ENCODE measurements around the gene FTH1. TPM values are rescaled to one million over a fixed set of nuclear protein-coding genes. Genes with fewer than 3 reads are reported as not detected.

The FTH1 gene
- total and polyA plus RNA-seq, 2 of the 13 experiments (the other 11 are each of a cell fraction or from before 2014, with no cell fraction given): 607 to 760 TPM

DNA sequence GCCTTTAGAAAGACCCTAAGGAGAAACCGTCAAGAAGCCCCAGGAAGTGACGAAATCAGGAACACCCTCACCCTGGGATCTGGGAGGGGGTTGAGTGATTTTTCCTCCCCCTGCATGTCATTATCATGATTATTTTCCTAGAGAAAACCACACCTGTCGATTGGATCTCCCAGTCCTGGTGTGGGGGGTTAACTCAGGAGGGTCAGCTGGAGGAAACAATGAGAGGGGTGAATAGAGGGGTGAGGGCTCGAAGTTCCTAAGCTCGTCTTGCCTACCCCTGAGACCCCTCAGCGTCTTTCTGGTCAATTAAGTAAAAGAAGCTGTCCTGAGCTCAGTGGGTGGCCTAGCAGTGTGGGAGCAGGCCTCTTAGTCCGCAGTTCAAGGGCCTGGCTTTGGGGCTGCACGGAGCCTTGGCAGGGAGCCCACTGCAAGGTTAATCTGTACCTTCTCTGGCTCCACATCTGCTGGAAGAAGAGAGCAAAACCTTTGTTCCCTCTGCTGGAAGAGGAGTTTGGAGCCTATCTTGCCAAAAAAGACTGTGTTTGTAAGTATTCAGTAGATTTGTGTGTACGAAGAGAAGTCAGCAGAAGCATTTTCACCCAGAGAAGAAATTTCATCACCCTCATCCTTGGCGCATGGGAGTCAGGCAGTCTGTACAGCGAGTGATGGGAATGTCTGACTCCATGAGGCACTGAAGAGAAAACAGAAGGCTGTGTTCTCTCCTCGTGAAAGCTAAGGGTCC is 34.2 kb upstream of the FTH1 start (continued):
- TF ChIP-seq, protein P1, sequence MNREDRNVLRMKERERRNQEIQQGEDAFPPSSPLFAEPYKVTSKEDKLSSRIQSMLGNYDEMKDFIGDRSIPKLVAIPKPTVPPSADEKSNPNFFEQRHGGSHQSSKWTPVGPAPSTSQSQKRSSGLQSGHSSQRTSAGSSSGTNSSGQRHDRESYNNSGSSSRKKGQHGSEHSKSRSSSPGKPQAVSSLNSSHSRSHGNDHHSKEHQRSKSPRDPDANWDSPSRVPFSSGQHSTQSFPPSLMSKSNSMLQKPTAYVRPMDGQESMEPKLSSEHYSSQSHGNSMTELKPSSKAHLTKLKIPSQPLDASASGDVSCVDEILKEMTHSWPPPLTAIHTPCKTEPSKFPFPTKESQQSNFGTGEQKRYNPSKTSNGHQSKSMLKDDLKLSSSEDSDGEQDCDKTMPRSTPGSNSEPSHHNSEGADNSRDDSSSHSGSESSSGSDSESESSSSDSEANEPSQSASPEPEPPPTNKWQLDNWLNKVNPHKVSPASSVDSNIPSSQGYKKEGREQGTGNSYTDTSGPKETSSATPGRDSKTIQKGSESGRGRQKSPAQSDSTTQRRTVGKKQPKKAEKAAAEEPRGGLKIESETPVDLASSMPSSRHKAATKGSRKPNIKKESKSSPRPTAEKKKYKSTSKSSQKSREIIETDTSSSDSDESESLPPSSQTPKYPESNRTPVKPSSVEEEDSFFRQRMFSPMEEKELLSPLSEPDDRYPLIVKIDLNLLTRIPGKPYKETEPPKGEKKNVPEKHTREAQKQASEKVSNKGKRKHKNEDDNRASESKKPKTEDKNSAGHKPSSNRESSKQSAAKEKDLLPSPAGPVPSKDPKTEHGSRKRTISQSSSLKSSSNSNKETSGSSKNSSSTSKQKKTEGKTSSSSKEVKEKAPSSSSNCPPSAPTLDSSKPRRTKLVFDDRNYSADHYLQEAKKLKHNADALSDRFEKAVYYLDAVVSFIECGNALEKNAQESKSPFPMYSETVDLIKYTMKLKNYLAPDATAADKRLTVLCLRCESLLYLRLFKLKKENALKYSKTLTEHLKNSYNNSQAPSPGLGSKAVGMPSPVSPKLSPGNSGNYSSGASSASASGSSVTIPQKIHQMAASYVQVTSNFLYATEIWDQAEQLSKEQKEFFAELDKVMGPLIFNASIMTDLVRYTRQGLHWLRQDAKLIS (CRISPR knock-in tag; IDR thresholded peaks at IDR 0.05): no peak
- TF ChIP-seq ZNF773 (CRISPR knock-in tag; IDR thresholded peaks at IDR 0.05; ENCODE audit: borderline replicate concordance) (no peak), ZNF792 (CRISPR knock-in tag; IDR thresholded peaks at IDR 0.05) (no peak), MZF1 (CRISPR knock-in tag; IDR thresholded peaks at IDR 0.05; ENCODE audit: borderline replicate concordance) (no peak), AGO2 (optimal IDR thresholded peaks at IDR 0.05; ENCODE audit: low read depth, low read length) (no peak), ZSCAN22 (CRISPR knock-in tag; IDR thresholded peaks at IDR 0.05) (no peak), ETV6 (CRISPR knock-in tag; conservative IDR thresholded peaks at IDR 0.05) (no peak), ZNF124 (CRISPR knock-in tag; IDR thresholded peaks at IDR 0.05) (peak; percentile 55; the same call in 1 of the 2 replicates), ZNF343 (CRISPR knock-in tag; IDR thresholded peaks at IDR 0.05) (no peak), ZNF335 (CRISPR knock-in tag; IDR thresholded peaks at IDR 0.05) (peak; percentile 73)
- TF ChIP-seq, protein P2, sequence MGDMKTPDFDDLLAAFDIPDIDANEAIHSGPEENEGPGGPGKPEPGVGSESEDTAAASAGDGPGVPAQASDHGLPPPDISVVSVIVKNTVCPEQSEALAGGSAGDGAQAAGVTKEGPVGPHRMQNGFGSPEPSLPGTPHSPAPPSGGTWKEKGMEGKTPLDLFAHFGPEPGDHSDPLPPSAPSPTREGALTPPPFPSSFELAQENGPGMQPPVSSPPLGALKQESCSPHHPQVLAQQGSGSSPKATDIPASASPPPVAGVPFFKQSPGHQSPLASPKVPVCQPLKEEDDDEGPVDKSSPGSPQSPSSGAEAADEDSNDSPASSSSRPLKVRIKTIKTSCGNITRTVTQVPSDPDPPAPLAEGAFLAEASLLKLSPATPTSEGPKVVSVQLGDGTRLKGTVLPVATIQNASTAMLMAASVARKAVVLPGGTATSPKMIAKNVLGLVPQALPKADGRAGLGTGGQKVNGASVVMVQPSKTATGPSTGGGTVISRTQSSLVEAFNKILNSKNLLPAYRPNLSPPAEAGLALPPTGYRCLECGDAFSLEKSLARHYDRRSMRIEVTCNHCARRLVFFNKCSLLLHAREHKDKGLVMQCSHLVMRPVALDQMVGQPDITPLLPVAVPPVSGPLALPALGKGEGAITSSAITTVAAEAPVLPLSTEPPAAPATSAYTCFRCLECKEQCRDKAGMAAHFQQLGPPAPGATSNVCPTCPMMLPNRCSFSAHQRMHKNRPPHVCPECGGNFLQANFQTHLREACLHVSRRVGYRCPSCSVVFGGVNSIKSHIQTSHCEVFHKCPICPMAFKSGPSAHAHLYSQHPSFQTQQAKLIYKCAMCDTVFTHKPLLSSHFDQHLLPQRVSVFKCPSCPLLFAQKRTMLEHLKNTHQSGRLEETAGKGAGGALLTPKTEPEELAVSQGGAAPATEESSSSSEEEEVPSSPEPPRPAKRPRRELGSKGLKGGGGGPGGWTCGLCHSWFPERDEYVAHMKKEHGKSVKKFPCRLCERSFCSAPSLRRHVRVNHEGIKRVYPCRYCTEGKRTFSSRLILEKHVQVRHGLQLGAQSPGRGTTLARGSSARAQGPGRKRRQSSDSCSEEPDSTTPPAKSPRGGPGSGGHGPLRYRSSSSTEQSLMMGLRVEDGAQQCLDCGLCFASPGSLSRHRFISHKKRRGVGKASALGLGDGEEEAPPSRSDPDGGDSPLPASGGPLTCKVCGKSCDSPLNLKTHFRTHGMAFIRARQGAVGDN (CRISPR knock-in tag; IDR thresholded peaks at IDR 0.05): peak; percentile 83
- TF ChIP-seq, protein P3, sequence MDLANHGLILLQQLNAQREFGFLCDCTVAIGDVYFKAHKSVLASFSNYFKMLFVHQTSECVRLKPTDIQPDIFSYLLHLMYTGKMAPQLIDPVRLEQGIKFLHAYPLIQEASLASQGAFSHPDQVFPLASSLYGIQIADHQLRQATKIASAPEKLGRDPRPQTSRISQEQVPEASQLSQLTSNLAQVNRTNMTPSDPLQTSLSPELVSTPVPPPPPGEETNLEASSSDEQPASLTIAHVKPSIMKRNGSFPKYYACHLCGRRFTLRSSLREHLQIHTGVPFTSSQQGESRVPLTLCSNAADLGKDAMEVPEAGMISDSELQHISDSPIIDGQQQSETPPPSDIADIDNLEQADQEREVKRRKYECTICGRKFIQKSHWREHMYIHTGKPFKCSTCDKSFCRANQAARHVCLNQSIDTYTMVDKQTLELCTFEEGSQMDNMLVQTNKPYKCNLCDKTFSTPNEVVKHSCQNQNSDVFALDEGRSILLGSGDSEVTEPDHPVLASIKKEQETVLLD (CRISPR knock-in tag; IDR thresholded peaks at IDR 0.05; ENCODE audit: low read depth): no peak
- TF ChIP-seq, protein P4, sequence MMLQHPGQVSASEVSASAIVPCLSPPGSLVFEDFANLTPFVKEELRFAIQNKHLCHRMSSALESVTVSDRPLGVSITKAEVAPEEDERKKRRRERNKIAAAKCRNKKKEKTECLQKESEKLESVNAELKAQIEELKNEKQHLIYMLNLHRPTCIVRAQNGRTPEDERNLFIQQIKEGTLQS (CRISPR knock-in tag; IDR thresholded peaks at IDR 0.05): peak; percentile 64; the same call in 1 of the 2 replicates
- TF ChIP-seq, protein P5, sequence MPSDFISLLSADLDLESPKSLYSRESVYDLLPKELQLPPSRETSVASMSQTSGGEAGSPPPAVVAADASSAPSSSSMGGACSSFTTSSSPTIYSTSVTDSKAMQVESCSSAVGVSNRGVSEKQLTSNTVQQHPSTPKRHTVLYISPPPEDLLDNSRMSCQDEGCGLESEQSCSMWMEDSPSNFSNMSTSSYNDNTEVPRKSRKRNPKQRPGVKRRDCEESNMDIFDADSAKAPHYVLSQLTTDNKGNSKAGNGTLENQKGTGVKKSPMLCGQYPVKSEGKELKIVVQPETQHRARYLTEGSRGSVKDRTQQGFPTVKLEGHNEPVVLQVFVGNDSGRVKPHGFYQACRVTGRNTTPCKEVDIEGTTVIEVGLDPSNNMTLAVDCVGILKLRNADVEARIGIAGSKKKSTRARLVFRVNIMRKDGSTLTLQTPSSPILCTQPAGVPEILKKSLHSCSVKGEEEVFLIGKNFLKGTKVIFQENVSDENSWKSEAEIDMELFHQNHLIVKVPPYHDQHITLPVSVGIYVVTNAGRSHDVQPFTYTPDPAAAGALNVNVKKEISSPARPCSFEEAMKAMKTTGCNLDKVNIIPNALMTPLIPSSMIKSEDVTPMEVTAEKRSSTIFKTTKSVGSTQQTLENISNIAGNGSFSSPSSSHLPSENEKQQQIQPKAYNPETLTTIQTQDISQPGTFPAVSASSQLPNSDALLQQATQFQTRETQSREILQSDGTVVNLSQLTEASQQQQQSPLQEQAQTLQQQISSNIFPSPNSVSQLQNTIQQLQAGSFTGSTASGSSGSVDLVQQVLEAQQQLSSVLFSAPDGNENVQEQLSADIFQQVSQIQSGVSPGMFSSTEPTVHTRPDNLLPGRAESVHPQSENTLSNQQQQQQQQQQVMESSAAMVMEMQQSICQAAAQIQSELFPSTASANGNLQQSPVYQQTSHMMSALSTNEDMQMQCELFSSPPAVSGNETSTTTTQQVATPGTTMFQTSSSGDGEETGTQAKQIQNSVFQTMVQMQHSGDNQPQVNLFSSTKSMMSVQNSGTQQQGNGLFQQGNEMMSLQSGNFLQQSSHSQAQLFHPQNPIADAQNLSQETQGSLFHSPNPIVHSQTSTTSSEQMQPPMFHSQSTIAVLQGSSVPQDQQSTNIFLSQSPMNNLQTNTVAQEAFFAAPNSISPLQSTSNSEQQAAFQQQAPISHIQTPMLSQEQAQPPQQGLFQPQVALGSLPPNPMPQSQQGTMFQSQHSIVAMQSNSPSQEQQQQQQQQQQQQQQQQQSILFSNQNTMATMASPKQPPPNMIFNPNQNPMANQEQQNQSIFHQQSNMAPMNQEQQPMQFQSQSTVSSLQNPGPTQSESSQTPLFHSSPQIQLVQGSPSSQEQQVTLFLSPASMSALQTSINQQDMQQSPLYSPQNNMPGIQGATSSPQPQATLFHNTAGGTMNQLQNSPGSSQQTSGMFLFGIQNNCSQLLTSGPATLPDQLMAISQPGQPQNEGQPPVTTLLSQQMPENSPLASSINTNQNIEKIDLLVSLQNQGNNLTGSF (CRISPR knock-in tag; IDR thresholded peaks at IDR 0.05): no peak

All from HepG2 (cell line).